RWPE1 (cell line): Measurements from ENCODE around the gene AKR7A3.
A peak's percentile ranks its signal among the peaks of the same experiment; 100 is the strongest.

Experiments used
- CTCF ChIA-PET: fragments of 350-600 bp; sonication (Branson Sonifier 250); formaldehyde crosslinking; extraction: SDS; loops from one replicate; lab custom pipeline; 2021; lab: Yijun Ruan, JAX
- POLR2A ChIA-PET: fragments of 400-600 bp; formaldehyde crosslinking; extraction: SDS; loops from one replicate; lab custom pipeline; 2020; ENCODE audit warnings: antibody characterized with exemption; ENCODE audit not compliant: low non-redundant PET; lab: Yijun Ruan, JAX
- DNase-seq: peaks from one replicate; pipeline ENCODE4 v3.0.0; 2012; ENCODE audit warnings: low spot score
- H3K27ac ChIP-seq: fragments of 450-650 bp; 2 replicates; pipeline ENCODE4 v1.5.1; 2017
- TF ChIP-seq, protein P1 (sequence below): fragments of 450-650 bp; conservative IDR thresholded peaks from 2 replicates; pipeline ENCODE4 v1.5.1; 2017; ENCODE audit warnings: low read depth, mild to moderate bottlenecking

Gene AKR7A3

DNA sequence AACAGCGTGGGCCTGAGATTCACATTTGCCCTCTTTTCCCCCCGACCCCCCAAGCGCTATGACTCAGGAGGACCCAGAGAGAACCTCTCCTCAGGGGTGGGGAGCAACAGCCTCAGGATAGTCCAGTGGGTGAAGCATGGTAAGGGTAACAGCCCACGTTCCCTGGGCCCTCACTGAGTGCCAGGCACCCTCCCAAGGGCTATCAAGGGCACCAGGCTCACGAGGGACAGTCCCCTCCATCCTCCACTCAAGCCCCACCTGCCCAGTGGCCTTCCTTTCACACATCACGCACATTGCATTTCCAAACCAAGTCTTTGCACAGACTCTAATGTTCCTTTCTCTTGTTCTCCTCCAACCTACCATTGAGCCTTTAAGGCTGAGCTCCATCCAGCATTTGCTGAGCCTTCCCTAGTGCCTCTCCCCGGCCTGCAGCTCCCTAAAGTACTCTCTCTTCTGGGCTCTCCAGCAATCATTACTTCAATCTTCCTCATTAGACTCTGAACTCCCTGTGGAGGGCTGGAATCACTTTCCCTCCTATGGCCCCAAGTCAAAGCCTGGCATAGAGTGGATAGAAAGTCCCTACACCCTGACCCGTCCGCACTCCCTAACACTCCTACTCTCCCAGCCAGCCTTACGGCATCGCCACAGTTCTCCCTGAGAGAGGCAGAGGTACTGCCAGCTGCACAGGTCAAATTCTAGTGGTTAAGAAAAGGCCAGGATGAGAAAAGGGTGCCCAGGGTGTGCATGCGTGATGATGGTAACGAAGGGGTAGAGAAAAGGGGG lies 22.3 kb upstream of the AKR7A3 start:
- CTCF ChIA-PET: interaction anchor here (1.0 kb wide), 1 partner anchor 40 kb away, joined by 3 read pairs; no protein-coding TSS in a partner anchor
- peak overlapping the region; percentile 78 for H3K27ac ChIP-seq
- no peak for DNase-seq
- POLR2A ChIA-PET: interaction anchor here (0.6 to 0.7 kb wide), 2 partner anchors 342 to 1022 kb away, joined by 3 to 4 read pairs; no protein-coding TSS in a partner anchor
- TF ChIP-seq, protein P1, sequence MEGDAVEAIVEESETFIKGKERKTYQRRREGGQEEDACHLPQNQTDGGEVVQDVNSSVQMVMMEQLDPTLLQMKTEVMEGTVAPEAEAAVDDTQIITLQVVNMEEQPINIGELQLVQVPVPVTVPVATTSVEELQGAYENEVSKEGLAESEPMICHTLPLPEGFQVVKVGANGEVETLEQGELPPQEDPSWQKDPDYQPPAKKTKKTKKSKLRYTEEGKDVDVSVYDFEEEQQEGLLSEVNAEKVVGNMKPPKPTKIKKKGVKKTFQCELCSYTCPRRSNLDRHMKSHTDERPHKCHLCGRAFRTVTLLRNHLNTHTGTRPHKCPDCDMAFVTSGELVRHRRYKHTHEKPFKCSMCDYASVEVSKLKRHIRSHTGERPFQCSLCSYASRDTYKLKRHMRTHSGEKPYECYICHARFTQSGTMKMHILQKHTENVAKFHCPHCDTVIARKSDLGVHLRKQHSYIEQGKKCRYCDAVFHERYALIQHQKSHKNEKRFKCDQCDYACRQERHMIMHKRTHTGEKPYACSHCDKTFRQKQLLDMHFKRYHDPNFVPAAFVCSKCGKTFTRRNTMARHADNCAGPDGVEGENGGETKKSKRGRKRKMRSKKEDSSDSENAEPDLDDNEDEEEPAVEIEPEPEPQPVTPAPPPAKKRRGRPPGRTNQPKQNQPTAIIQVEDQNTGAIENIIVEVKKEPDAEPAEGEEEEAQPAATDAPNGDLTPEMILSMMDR: no peak

DNA sequence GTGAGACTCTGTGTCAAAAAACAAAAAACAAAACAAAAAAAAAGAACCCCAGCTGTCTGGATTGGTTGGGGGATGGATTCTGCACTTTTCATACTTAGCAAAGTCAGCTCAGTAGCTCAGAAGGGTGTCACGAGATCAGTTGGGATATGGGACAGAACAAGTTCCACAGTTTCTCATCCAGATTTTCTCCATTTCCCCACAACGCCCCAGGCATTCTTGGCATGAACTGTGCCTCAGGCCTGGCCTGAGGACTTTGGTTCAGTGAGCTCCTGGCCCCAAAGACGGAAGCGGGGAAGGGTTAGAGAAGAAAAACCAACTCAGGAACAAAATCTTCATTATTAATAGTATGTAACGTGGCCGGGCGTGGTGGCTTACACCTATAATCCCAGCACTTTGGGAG lies 21.5 kb upstream of the AKR7A3 start:
- ChIA-PET CTCF (no interaction called here), POLR2A (interaction anchor here (0.7 kb wide), 1 partner anchor 1021 kb away, joined by 3 read pairs; no protein-coding TSS in a partner anchor)
- no peak for DNase-seq
- H3K27ac ChIP-seq: peak overlapping the region; percentile 78; the same call in 1 of the 2 replicates
- TF ChIP-seq, protein P1: no peak

DNA sequence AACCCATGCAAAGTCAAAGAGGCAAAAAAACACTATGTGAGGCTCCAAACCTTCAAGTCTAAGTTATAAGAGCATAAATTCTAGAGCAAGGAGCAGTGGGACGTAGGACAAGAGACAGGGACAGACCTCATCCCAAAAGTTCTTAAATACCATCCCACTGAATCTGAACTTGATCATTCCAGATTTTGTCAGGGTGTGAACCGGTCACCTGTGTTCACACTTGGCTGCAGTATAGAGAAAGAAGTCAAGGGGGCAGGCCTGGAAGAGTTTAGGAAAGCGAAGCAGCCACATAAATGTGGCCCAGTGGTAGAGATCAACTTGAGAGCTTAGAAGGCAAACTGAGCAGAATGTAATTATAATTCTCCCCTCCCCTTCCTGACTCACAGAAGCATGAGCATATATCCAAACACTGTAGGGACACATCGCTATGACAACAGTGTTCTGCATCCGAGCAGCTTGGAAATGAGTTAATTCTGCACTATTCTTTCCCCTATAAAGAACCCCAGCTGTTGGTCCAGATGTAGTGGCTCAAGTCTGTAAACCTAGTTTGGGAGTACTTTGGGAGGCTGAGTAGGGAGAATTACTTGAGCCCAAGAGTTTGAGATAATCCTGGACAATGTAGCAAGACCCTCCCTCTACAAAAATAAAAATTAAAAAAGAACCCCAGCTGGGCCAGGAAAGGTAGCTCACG lies 20.7 kb upstream of the AKR7A3 start:
- POLR2A ChIA-PET: no interaction called here
- CTCF ChIA-PET: no interaction called here
- no peak for DNase-seq
- TF ChIP-seq, protein P1: no peak
- H3K27ac ChIP-seq: 0 out of 2 replicates have a peak overlapping the region, but pooled peaks have one; percentile 78

- CTCF ChIA-PET: no interaction called here
Observed at GRCh38 chr1:19308509-19308907, 19.9 kb upstream of the AKR7A3 start.

DNA sequence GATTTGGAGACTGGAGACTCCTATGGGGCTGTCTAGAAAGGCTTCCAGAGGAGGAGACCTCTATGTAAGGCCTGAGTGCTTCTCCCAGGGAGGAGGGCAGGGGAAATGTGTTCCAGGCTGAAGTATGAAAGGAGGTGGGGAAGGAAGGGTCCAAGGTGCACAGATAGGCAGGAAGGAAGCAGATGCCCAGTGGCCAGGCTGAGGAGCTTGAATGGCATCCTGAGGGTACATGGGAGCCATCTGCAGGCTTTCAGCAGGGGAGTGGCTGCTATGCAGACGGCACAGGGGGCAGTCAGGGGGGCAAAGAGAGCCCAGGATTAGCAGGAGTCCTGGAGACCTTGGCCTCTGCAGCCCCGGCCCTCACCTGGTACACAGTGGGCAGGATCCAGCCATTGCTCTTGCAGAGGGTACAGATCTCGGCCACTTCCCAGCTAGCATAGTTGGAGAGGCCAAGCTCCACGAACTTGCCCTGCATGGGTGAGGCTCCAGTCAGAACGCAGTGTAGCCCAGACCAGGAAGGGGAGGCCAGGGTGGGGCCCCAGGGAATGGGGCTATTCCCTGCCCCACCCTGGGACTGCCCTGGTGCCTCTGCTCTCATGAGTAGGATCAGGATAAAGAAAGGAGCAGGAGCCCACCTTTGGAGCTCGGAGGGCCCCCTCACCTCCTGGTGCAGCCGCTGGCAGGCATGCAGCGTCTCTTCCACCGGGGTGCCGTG lies 19.4 kb upstream of the AKR7A3 start:
- TF ChIP-seq, protein P1: no peak
- POLR2A ChIA-PET: no interaction called here
- DNase-seq: no peak
- H3K27ac ChIP-seq: no peak overlapping the region
- CTCF ChIA-PET: no interaction called here

More at GRCh38 chr1:19308509-19308907, 19.9 kb upstream of the AKR7A3 start:
- no peak overlapping the region for H3K27ac ChIP-seq
- DNase-seq: no peak
- POLR2A ChIA-PET: no interaction called here
- TF ChIP-seq, protein P1: no peak

DNA sequence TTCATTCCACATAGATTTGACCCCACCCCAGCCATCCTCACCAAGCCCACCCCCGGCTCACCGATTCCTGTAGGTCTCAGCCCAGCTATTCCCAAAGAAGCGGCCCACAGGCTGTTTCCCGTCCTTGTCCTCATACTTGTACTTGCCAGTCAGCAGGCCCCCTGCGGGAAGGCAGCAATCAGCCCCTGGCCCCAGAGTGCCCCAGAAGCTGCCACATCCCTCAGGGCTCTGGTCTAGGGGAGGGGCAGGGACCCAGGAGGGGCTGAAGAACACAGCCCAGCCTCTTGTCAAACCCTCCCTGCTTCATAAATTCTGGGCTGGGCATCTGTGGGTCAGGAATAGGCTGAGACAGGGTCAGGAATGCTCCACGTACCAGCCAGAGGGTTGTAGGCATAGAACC lies 18.4 kb upstream of the AKR7A3 start:
- POLR2A ChIA-PET: no interaction called here
- H3K27ac ChIP-seq: no peak overlapping the region
- TF ChIP-seq, protein P1: no peak
- CTCF ChIA-PET: no interaction called here
- no peak for DNase-seq
